Esophagus squamous epithelium (tissue), 4 donors: ENCODE measurements around the gene CDKN2D.

ENCODE experiments used
- POLR2A ChIP-seq, 4 donors: fragments of 450-650 bp; IDR thresholded peaks; one replicate each; pipeline ENCODE4 v1.6.1; 2017; ENCODE audit warnings: antibody characterized with exemption in 4 of 4, mild to moderate bottlenecking in 4 of 4, moderate library complexity in 3 of 4
- TF ChIP-seq, protein P1 (sequence below), 6 experiments: fragments of 450-650 bp in 4 of 6; fragments of 200-600 bp in 2 of 6; sonication (generic) in 2 of 6; IDR thresholded peaks; one replicate each; pipeline ENCODE4 v1.5.1; 2016 to 2019; ENCODE audit warnings: antibody characterized with exemption in 6 of 6, mild to moderate bottlenecking in 4 of 6, moderate library complexity in 4 of 6

DNA sequence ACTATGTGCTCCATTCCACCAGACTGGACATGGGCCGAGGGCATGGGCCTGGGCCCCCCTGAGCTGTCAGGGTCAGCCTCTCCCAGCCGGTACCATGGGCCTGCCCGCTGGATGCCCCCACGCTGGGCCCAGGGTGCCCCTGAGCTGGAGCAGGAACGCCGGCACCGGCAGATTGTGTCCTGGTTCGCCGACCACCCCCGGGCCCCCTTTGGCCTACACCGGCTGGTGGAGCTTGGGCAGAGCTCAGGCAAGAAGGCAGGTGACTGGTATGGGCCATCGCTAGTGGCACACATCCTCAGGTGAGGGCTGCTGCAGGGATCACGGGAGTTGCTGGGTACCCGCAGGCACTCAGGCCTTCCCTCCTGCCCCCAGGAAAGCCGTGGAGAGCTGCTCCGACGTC is 22.0 kb downstream of the CDKN2D start:
- TF ChIP-seq, protein P1, sequence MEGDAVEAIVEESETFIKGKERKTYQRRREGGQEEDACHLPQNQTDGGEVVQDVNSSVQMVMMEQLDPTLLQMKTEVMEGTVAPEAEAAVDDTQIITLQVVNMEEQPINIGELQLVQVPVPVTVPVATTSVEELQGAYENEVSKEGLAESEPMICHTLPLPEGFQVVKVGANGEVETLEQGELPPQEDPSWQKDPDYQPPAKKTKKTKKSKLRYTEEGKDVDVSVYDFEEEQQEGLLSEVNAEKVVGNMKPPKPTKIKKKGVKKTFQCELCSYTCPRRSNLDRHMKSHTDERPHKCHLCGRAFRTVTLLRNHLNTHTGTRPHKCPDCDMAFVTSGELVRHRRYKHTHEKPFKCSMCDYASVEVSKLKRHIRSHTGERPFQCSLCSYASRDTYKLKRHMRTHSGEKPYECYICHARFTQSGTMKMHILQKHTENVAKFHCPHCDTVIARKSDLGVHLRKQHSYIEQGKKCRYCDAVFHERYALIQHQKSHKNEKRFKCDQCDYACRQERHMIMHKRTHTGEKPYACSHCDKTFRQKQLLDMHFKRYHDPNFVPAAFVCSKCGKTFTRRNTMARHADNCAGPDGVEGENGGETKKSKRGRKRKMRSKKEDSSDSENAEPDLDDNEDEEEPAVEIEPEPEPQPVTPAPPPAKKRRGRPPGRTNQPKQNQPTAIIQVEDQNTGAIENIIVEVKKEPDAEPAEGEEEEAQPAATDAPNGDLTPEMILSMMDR (IDR thresholded peaks at IDR 0.05): no peak
- TF ChIP-seq POLR2A (IDR thresholded peaks at IDR 0.05): no peak
